ENCODE data around the gene PRSS27. TPM values are rescaled to one million over a fixed set of nuclear protein-coding genes. Genes with fewer than 3 reads are reported as not detected.
A peak's percentile ranks its signal among the peaks of the same experiment; 100 is the strongest.
"Not testable (repeated sequence)": the region's sequence is repeated elsewhere in the genome, so short reads cannot be mapped to it uniquely, and the experiment has no call there.

PRSS27 gene
- total and polyA plus RNA-seq, 2 of the 8 experiments (the other 6 are each of a cell fraction or from before 2014, with no cell fraction given), result 1.3 to 7.5 TPM

- H2AFZ ChIP-seq (ENCODE audit: low read length); H3K36me3 ChIP-seq (ENCODE audit: control insufficient read depth in 2 of 4, insufficient read depth in 4 of 4, low read length in 3 of 4); H4K5ac ChIP-seq (ENCODE audit: insufficient read length, low read depth, low read length); H3K27ac ChIP-seq (ENCODE audit: low read depth, low read length); H4K20me1 ChIP-seq (replicated peaks in 1 of 2; ENCODE audit: control insufficient read depth in 1 of 2, insufficient read depth in 2 of 2, low read length in 2 of 2); H2BK12ac ChIP-seq (ENCODE audit: low read depth, low read length); H3K18ac ChIP-seq (ENCODE audit: extremely low read depth, low read length); H3K4ac ChIP-seq (replicated peaks; ENCODE audit: insufficient read length, low read depth, low read length); H3K14ac ChIP-seq (ENCODE audit: insufficient read length); H4K8ac ChIP-seq (ENCODE audit: extremely low read depth, insufficient read depth, low read length); H3K4me2 ChIP-seq (ENCODE audit: insufficient read depth in 1 of 2, low read depth in 2 of 2, low read length in 2 of 2); H2BK20ac ChIP-seq (ENCODE audit: low read length); H3K23ac ChIP-seq (ENCODE audit: insufficient read length); H3K4me1 ChIP-seq (replicated peaks in 1 of 4; ENCODE audit: control insufficient read depth in 3 of 4, insufficient read depth in 4 of 4, low read length in 3 of 4); H3K56ac ChIP-seq (replicated peaks; ENCODE audit: insufficient read length, low read depth, low read length); H3K9me3 ChIP-seq (ENCODE audit: insufficient read depth in 2 of 2, low read depth in 1 of 2, low read length in 1 of 2); H3K27me3 ChIP-seq (replicated peaks in 1 of 4; ENCODE audit: control insufficient read depth in 3 of 4, extremely low read depth in 1 of 4, insufficient read depth in 3 of 4, low read length in 3 of 4); POLR2A ChIA-PET (ENCODE audit: partially characterized antibody); H3K9ac ChIP-seq (replicated peaks in 1 of 4; ENCODE audit: extremely low read depth in 1 of 4, low read depth in 3 of 4, low read length in 3 of 4); H3K4me3 ChIP-seq (ENCODE audit: extremely low read depth in 1 of 4, insufficient read depth in 2 of 4, low read depth in 3 of 4, low read length in 4 of 4); H2BK15ac ChIP-seq (ENCODE audit: low read length); H3K79me1 ChIP-seq (ENCODE audit: low read depth, low read length); H2BK120ac ChIP-seq (replicated peaks; ENCODE audit: low read depth, low read length); H2AK5ac ChIP-seq (ENCODE audit: low read depth, low read length); H3K79me2 ChIP-seq (ENCODE audit: control insufficient read depth in 1 of 2, insufficient read depth in 2 of 2, low read length in 2 of 2); H4K91ac ChIP-seq (replicated peaks; ENCODE audit: insufficient read length, low read length); H3K23me2 ChIP-seq (ENCODE audit: low read depth, low read length); H2BK5ac ChIP-seq (ENCODE audit: low read depth, low read length): not testable (repeated sequence)
- FAIRE-seq, result peak; percentile 24
- CTCF ChIA-PET (ENCODE audit: partially characterized antibody), result interaction anchor here (1.3 kb wide), 1 partner anchor 10 kb away, joined by 4 read pairs; no protein-coding TSS in a partner anchor
- DNase-seq (ENCODE audit: low read depth in 1 of 2, low spot score in 2 of 2), result peak in 1 of 2 experiments; percentile 64
- 73% methylated on average over 10 of the region's 10 CpGs; no CpG with 5 or more reads in 1 of the 2 experiments for WGBS, 2 experiments (ENCODE audit: extremely low coverage in 1 of 2, insufficient coverage in 1 of 2, insufficient read length in 1 of 2, insufficient replicate concordance in 2 of 2, low coverage in 1 of 2, low lambda C conversion rate in 2 of 2, missing lambda C conversion rate in 1 of 2)
- TF ChIP-seq CTCF (IDR thresholded peaks at IDR 0.05; ENCODE audit: control extremely low read depth in 1 of 3, insufficient read depth in 1 of 3, low read depth in 1 of 3, low read length in 3 of 3), result peak; percentile 34 to 50 (median 43)
Measured at GRCh38 chr16:2671193-2671592, 48.8 kb downstream of the PRSS27 start.
